Measurements from ENCODE around the gene PARD3.

DNA sequence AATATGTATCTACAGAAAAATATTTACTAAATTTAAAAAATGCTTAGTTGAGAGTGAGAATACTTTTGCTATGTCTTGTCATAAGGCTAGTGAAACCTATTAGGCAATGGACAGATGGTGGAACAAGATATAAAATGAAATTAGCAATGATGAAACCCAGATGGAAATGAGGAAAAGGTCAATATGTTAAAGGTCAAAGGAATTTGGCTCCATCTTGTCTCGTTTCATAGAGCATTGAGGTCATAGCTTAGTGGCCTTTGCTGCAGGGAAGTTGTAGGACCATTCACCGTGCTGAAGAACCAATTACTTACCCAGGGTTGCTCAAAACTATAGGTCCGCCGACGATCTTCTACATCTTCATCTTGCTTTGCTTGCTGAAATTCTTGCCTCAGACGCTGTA is 683.9 kb downstream of the PARD3 start:
- TF ChIP-seq CTCF (conservative IDR thresholded peaks at IDR 0.05) (no peak), EZH2 (IDR thresholded peaks at IDR 0.05; ENCODE audit: low read depth) (no peak)
